Left ventricle myocardium inferior (tissue), 1 donor: ENCODE measurements around the gene PRUNE1. TPM values are rescaled to one million over a fixed set of nuclear protein-coding genes. Genes with fewer than 3 reads are reported as not detected.

Experiments
- DNase-seq: peaks from one replicate; pipeline ENCODE4 v3.0.0-alpha.2; 2020
- H3K27ac ChIP-seq: fragments of 200-600 bp; replicated peaks from 2 replicates; pipeline ENCODE4 v1.8.0; 2021
- H3K27me3 ChIP-seq: fragments of 200-600 bp; 2 replicates; pipeline ENCODE4 v1.8.0; 2021; ENCODE audit warnings: low read depth
- H3K36me3 ChIP-seq: fragments of 200-600 bp; 2 replicates; pipeline ENCODE4 v1.8.0; 2021
- H3K4me1 ChIP-seq: fragments of 200-600 bp; 2 replicates; pipeline ENCODE4 v1.8.0; 2021
- H3K4me3 ChIP-seq: fragments of 200-600 bp; 2 replicates; pipeline ENCODE4 v1.8.0; 2021; ENCODE audit warnings: mild to moderate bottlenecking, moderate library complexity
- H3K9me3 ChIP-seq: fragments of 200-600 bp; replicated peaks from 2 replicates; pipeline ENCODE4 v1.8.0; 2021
- CTCF ChIP-seq: fragments of 200-600 bp; IDR thresholded peaks from 2 replicates; pipeline ENCODE4 v1.8.0; 2021; ENCODE audit warnings: antibody characterized with exemption, mild to moderate bottlenecking, borderline replicate concordance
- intact Hi-C: fragments of 100-400 bp; cut with micrococcal nuclease; formaldehyde crosslinking; loops from one replicate; pipeline ENCODE4 v1.11.0; 2022
- total RNA-seq: library from RNA; stranded (reverse); fragmentation: NEBNext Ultra II Directional; extraction: Animal tissue kit (Norgen Biotek cat#: 25700); gene quantifications from one replicate; pipeline ENCODE4 v1.2.1, GENCODE V29; 2021
- donor health status: DM: no; HTN: yes; CAD: no; lungs with severe emphysema.

The PRUNE1 gene
- total RNA-seq, 1 donor from 2014 or later = 42.8 TPM

GRCh38 chr1:150992626-150993025 lies 15.6 kb upstream of the PRUNE1 start:
- no peak overlapping the region for H3K4me3 ChIP-seq
- no peaks in the 10 kb centered on the region for H3K9me3 ChIP-seq
- H3K36me3 ChIP-seq = peaks cover 9% of the 10 kb centered on the region
- DNase-seq = no peak
- H3K27me3 ChIP-seq = no peaks in the 10 kb centered on the region
- no peak for TF ChIP-seq CTCF
- H3K27ac ChIP-seq = no peak overlapping the region
- intact Hi-C loops = no loop called here
- H3K4me1 ChIP-seq = peaks cover 18% of the 10 kb centered on the region

- intact Hi-C loops = no loop called here
- H3K4me1 ChIP-seq = peaks cover 18% of the 10 kb centered on the region
- no peak overlapping the region for H3K4me3 ChIP-seq
- no peaks in the 10 kb centered on the region for H3K9me3 ChIP-seq
- H3K36me3 ChIP-seq = peaks cover 26% of the 10 kb centered on the region
- no peak for DNase-seq
- H3K27me3 ChIP-seq = no peaks in the 10 kb centered on the region
- TF ChIP-seq CTCF = no peak
- H3K27ac ChIP-seq = no peak overlapping the region
Measured at GRCh38 chr1:150994248-150994647, 14.0 kb upstream of the PRUNE1 start.

GRCh38 chr1:150995460-150995859 lies 12.8 kb upstream of the PRUNE1 start:
- peaks cover 18% of the 10 kb centered on the region for H3K4me1 ChIP-seq
- H3K27ac ChIP-seq = peak overlapping the region; percentile 73
- no peaks in the 10 kb centered on the region for H3K27me3 ChIP-seq
- H3K9me3 ChIP-seq = no peaks in the 10 kb centered on the region
- H3K36me3 ChIP-seq = peaks cover 38% of the 10 kb centered on the region
- no peak for TF ChIP-seq CTCF
- DNase-seq = no peak
- intact Hi-C loops = no loop called here
- peak overlapping the region; percentile 36 for H3K4me3 ChIP-seq

GRCh38 chr1:150995896-150996295 lies 12.4 kb upstream of the PRUNE1 start:
- peaks cover 42% of the 10 kb centered on the region for H3K36me3 ChIP-seq
- peak; percentile 28 for DNase-seq
- H3K27me3 ChIP-seq = no peaks in the 10 kb centered on the region
- intact Hi-C loops = no loop called here
- H3K9me3 ChIP-seq = no peaks in the 10 kb centered on the region
- peaks cover 18% of the 10 kb centered on the region for H3K4me1 ChIP-seq
- TF ChIP-seq CTCF = peak; percentile 88
- H3K4me3 ChIP-seq = peak overlapping the region; percentile 36
- H3K27ac ChIP-seq = peak overlapping the region; percentile 73

GRCh38 chr1:150997126-150997872 lies 10.9 kb upstream of the PRUNE1 start:
- no peak for DNase-seq
- Histone ChIP-seq H3K36me3 (peaks cover 56% of the 10 kb centered on the region), H3K4me3 (no peak overlapping the region), H3K27ac (no peak overlapping the region), H3K27me3 (no peaks in the 10 kb centered on the region), H3K9me3 (no peaks in the 10 kb centered on the region), H3K4me1 (peaks cover 29% of the 10 kb centered on the region)
- no peak for TF ChIP-seq CTCF
- intact Hi-C loops = no loop called here
